Endodermal cell (in vitro differentiated cells): ENCODE data around the gene DBNL. TPM values are rescaled to one million over a fixed set of nuclear protein-coding genes. Genes with fewer than 3 reads are reported as not detected.
A peak's percentile ranks its signal among the peaks of the same experiment; 100 is the strongest.

Source experiments
- DNase-seq: peaks from one replicate; pipeline ENCODE4 v3.0.0-alpha.2; 2017
- H3K27ac ChIP-seq: 2 replicates; pipeline ENCODE4 v1.5.1; 2013; ENCODE audit warnings: mild to moderate bottlenecking, low read depth, low read length, moderate library complexity
- H3K27me3 ChIP-seq: 2 replicates; pipeline ENCODE4 v1.6.1; 2013; ENCODE audit warnings: mild to moderate bottlenecking, low read length, moderate library complexity; ENCODE audit not compliant: insufficient read depth, control insufficient read depth, poor library complexity, severe bottlenecking
- H3K36me3 ChIP-seq: 2 replicates; pipeline ENCODE4 v1.7.0; 2013; ENCODE audit warnings: mild to moderate bottlenecking, low read length, moderate library complexity; ENCODE audit not compliant: control insufficient read depth, insufficient read depth
- H3K4me1 ChIP-seq: one replicate; pipeline ENCODE4 v1.7.0; 2013; ENCODE audit warnings: low read length; ENCODE audit not compliant: control insufficient read depth, insufficient read depth
- H3K4me3 ChIP-seq: 2 replicates; pipeline ENCODE4 v1.5.1; 2013; ENCODE audit warnings: mild to moderate bottlenecking, low read length, moderate library complexity
- H3K9ac ChIP-seq: 2 replicates; pipeline ENCODE4 v1.6.1; 2013; ENCODE audit warnings: mild to moderate bottlenecking, low read length, moderate library complexity; ENCODE audit not compliant: poor library complexity, severe bottlenecking; ENCODE audit errors: extremely low read depth
- H3K9me3 ChIP-seq: 2 replicates; pipeline ENCODE4 v1.6.1; 2013; ENCODE audit warnings: mild to moderate bottlenecking, low read length, moderate library complexity; ENCODE audit not compliant: control insufficient read depth
- H3K27ac Mint-ChIP-seq: 2 replicates; pipeline ENCODE4 v1.8.0; 2020; ENCODE audit warnings: mixed read lengths
- H3K27me3 Mint-ChIP-seq: 2 replicates; pipeline ENCODE4 v1.8.0; 2021; ENCODE audit warnings: mild to moderate bottlenecking, mixed read lengths; ENCODE audit not compliant: insufficient read depth
- H3K36me3 Mint-ChIP-seq: 2 replicates; pipeline ENCODE4 v1.8.0; 2020; ENCODE audit warnings: low read depth, mixed read lengths
- H3K4me1 Mint-ChIP-seq: 2 replicates; pipeline ENCODE4 v1.8.0; 2020; ENCODE audit warnings: mixed read lengths
- H3K4me3 Mint-ChIP-seq: 2 replicates; pipeline ENCODE4 v1.8.0; 2020; ENCODE audit warnings: mild to moderate bottlenecking, moderate library complexity, mixed read lengths
- H3K9me3 Mint-ChIP-seq: 2 replicates; pipeline ENCODE4 v1.8.0; 2020; ENCODE audit warnings: mild to moderate bottlenecking, mixed read lengths
- WGBS, 2 experiments: methylation state at CpG; one replicate each; pipeline versions ENCODE4 v1.1.5 to v1.1.7; 2013; ENCODE audit warnings: missing lambda C conversion rate in 2 of 2, mixed read lengths in 1 of 2; ENCODE audit not compliant: insufficient coverage in 1 of 2, insufficient read length in 1 of 2; 5-methylcytosine and 5-hydroxymethylcytosine counted together
- total RNA-seq, 2 donors: library from RNA; stranded (reverse); fragmentation: NEBNext Ultra II Directional in 1 of 2; extraction: Animal tissue kit (Norgen Biotek cat#: 25700) in 1 of 2; gene quantifications; 2 replicates in 1 of 2; 3 replicates in 1 of 2; pipeline ENCODE4 v1.2.1, GENCODE V29; 2021
- TF ChIP-seq, protein P1 (sequence below): fragments of 200-600 bp; sonication (generic); conservative IDR thresholded peaks from 2 replicates; pipeline ENCODE4 v1.5.0; 2021; ENCODE audit warnings: antibody characterized with exemption, mild to moderate bottlenecking

The DBNL gene
- total RNA-seq, 2 donors from 2014 or later: 47.0 to 50.9 TPM

DNA sequence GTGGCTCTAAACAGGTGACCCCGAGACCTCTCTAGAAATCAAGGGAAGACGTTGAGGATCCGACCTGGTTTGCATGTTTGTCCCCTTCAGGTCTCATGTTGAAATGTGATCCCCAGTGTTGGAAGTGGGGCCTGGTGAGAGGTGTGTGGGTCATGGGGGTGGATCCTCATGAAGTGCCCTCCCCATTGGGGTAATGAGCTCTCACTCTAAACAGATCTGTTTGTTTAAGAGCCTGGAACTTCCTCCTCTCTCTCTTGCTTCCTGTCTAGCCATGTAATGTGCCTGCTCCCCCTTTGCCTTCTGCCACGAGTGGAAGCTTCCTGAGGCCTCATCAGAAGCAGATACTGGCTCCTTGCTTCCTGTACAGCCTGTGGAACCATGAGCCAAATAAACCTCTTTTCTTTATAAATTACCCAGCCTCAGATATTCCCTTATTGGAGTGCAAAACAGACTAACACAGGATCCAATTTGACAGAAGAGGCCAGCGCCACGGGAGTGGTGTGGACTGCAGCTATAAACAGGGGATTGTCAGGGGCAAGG is 48.7 kb downstream of the DBNL start:
- no peak overlapping the region for H3K4me3 Mint-ChIP-seq

DNA sequence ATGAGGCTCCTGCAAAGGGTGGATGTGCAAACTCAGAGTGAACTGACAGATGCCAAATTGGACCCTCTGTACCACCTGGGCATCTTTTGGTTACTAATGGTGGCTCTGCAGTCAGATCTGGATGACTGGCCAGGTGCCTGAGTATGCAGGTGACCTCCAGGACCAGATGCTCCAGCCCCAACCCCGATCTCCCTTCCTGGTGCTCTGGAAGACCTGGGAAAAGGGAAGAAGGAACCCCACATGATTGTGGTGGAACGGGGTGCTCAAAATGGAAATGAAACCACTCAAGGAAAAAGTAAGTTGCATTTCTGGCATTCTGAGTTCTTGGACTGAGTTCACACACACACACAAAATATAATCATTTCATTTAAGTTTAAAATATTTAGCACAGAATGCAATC is 49.9 kb downstream of the DBNL start:
- H3K27me3 Mint-ChIP-seq: peaks cover 6% of the 10 kb centered on the region
- H3K9ac ChIP-seq: no peak overlapping the region
- H3K27me3 ChIP-seq: no peaks in the 10 kb centered on the region
- H3K27ac ChIP-seq: no peak overlapping the region
- TF ChIP-seq, protein P1, sequence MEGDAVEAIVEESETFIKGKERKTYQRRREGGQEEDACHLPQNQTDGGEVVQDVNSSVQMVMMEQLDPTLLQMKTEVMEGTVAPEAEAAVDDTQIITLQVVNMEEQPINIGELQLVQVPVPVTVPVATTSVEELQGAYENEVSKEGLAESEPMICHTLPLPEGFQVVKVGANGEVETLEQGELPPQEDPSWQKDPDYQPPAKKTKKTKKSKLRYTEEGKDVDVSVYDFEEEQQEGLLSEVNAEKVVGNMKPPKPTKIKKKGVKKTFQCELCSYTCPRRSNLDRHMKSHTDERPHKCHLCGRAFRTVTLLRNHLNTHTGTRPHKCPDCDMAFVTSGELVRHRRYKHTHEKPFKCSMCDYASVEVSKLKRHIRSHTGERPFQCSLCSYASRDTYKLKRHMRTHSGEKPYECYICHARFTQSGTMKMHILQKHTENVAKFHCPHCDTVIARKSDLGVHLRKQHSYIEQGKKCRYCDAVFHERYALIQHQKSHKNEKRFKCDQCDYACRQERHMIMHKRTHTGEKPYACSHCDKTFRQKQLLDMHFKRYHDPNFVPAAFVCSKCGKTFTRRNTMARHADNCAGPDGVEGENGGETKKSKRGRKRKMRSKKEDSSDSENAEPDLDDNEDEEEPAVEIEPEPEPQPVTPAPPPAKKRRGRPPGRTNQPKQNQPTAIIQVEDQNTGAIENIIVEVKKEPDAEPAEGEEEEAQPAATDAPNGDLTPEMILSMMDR: no peak
- no peak overlapping the region for H3K4me3 Mint-ChIP-seq
- no peaks in the 10 kb centered on the region for H3K9me3 Mint-ChIP-seq
- H3K4me1 ChIP-seq: no peaks in the 10 kb centered on the region
- peaks cover 4% of the 10 kb centered on the region for H3K4me1 Mint-ChIP-seq
- no peak overlapping the region for H3K4me3 ChIP-seq
- DNase-seq: no peak
- H3K36me3 Mint-ChIP-seq: no peaks in the 10 kb centered on the region
- no peak overlapping the region for H3K27ac Mint-ChIP-seq
- no peaks in the 10 kb centered on the region for H3K36me3 ChIP-seq
- H3K9me3 ChIP-seq: no peaks in the 10 kb centered on the region
- WGBS, 2 experiments: 88 to 100% methylated on average over 1 to 2 of the region's 2 CpGs

More for the DNA sequence above, 48.7 kb downstream of the DBNL start:
- H3K27me3 Mint-ChIP-seq: peaks cover 6% of the 10 kb centered on the region
- H3K27ac Mint-ChIP-seq: peak overlapping the region; percentile 21
- TF ChIP-seq, protein P1: no peak
- H3K27ac ChIP-seq: no peak overlapping the region
- H3K9ac ChIP-seq: no peak overlapping the region
- no peaks in the 10 kb centered on the region for H3K27me3 ChIP-seq
- H3K4me1 ChIP-seq: no peaks in the 10 kb centered on the region
- peaks cover 4% of the 10 kb centered on the region for H3K4me1 Mint-ChIP-seq
- H3K36me3 ChIP-seq: no peaks in the 10 kb centered on the region
- no peak overlapping the region for H3K4me3 ChIP-seq
- no peak for DNase-seq
- H3K36me3 Mint-ChIP-seq: no peaks in the 10 kb centered on the region
- no peaks in the 10 kb centered on the region for H3K9me3 Mint-ChIP-seq
- WGBS, 2 experiments: 90 to 95% methylated on average over 6 of the region's 6 CpGs
- H3K9me3 ChIP-seq: no peaks in the 10 kb centered on the region

DNA sequence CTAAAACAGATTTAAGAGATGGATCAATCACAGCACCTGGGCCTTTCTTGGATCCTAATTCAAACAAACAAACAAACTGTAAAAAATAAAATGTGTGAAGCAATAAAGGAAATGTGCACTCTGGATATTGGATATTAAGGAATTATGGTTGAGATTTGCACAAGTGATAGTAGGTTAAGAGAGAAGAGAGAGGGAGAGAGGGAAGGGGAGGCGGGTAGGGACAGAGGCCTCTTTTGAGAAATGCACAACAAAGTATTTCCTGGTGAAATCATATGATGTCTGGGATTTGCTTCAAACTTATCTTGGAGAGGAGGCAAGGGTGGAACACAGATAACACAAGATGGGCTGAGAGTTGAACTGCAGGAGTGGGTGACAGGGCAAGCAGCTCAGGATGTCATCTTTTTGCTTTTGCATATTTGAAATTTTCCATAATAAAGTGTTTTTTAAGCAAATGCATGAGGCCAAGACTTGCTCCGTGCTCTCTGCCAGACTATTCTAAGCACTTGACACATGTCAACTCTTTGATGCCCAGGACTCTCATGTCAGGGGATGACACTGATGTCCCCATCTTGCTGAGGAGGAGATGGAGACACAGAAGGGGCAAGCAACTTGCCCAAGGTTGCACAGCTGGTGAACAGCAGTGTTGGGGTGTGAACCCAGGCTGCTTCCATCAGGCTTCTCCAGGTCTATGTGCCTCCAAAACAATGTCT is 50.5 kb downstream of the DBNL start:
- Histone ChIP-seq H3K27ac (no peak overlapping the region), H3K4me1 (no peaks in the 10 kb centered on the region), H3K36me3 (no peaks in the 10 kb centered on the region), H3K9me3 (no peaks in the 10 kb centered on the region), H3K27me3 (no peaks in the 10 kb centered on the region), H3K9ac (no peak overlapping the region), H3K4me3 (no peak overlapping the region)
- WGBS, 2 experiments: 79 to 100% methylated on average over 1 to 2 of the region's 2 CpGs
- H3K27ac Mint-ChIP-seq: no peak overlapping the region
- no peaks in the 10 kb centered on the region for H3K36me3 Mint-ChIP-seq
- no peak overlapping the region for H3K4me3 Mint-ChIP-seq
- TF ChIP-seq, protein P1: no peak
- no peak for DNase-seq
- H3K4me1 Mint-ChIP-seq: peaks cover 4% of the 10 kb centered on the region
- peaks cover 6% of the 10 kb centered on the region for H3K27me3 Mint-ChIP-seq
- H3K9me3 Mint-ChIP-seq: no peaks in the 10 kb centered on the region
